Ishikawa (cell line): ENCODE measurements around the gene DDX39A.

Source experiments
- CEBPB ChIP-seq: IDR thresholded peaks from 2 replicates; pipeline ENCODE4 v1.6.1; 2012
- CREB1 ChIP-seq: IDR thresholded peaks from 2 replicates; pipeline ENCODE4 v1.6.1; 2012; ENCODE audit warnings: low read depth
- EGR1 ChIP-seq: IDR thresholded peaks from 2 replicates; pipeline ENCODE4 v1.6.1; 2012
- EP300 ChIP-seq: IDR thresholded peaks from 2 replicates; pipeline ENCODE4 v1.6.1; 2012; ENCODE audit warnings: borderline replicate concordance
- FOXM1 ChIP-seq: IDR thresholded peaks from 2 replicates; pipeline ENCODE4 v1.6.1; 2012; ENCODE audit warnings: low read depth, borderline replicate concordance
- MAX ChIP-seq: IDR thresholded peaks from 2 replicates; pipeline ENCODE4 v1.6.1; 2012
- NFIC ChIP-seq: IDR thresholded peaks from 2 replicates; pipeline ENCODE4 v1.6.1; 2012
- RAD21 ChIP-seq: IDR thresholded peaks from 2 replicates; pipeline ENCODE4 v1.6.1; 2012; ENCODE audit warnings: low read depth
- REST ChIP-seq: IDR thresholded peaks from 2 replicates; pipeline ENCODE4 v1.6.1; 2012; ENCODE audit warnings: low read depth, mild to moderate bottlenecking
- TAF1 ChIP-seq: IDR thresholded peaks from 2 replicates; pipeline ENCODE4 v1.6.1; 2012; ENCODE audit warnings: low read depth, mild to moderate bottlenecking
- TCF12 ChIP-seq: IDR thresholded peaks from 2 replicates; pipeline ENCODE4 v1.6.1; 2012; ENCODE audit warnings: low read depth
- TEAD4 ChIP-seq: IDR thresholded peaks from 2 replicates; pipeline ENCODE4 v1.6.1; 2012
- USF1 ChIP-seq: IDR thresholded peaks from 2 replicates; pipeline ENCODE4 v1.6.1; 2012
- YY1 ChIP-seq: IDR thresholded peaks from 2 replicates; pipeline ENCODE4 v1.6.1; 2012; ENCODE audit warnings: low read depth
- ZBTB7A ChIP-seq: IDR thresholded peaks from 2 replicates; pipeline ENCODE4 v1.6.1; 2012; ENCODE audit warnings: low read depth

Gene DDX39A

GRCh38 chr19:14405380-14405757 lies 13.8 kb downstream of the DDX39A start:
- no peak for TF ChIP-seq ZBTB7A
- TF ChIP-seq MAX, result no peak
- TF ChIP-seq YY1, result no peak
- no peak for TF ChIP-seq REST
- TF ChIP-seq TEAD4, result no peak
- no peak for TF ChIP-seq TCF12
- no peak for TF ChIP-seq EP300
- no peak for TF ChIP-seq RAD21
- no peak for TF ChIP-seq TAF1

GRCh38 chr19:14404312-14404711 lies 14.8 kb downstream of the DDX39A start:
- TF ChIP-seq TCF12 (no peak), ZBTB7A (no peak), EGR1 (no peak), TEAD4 (no peak), CEBPB (no peak), EP300 (no peak), MAX (no peak), USF1 (no peak), CREB1 (no peak), NFIC (no peak), YY1 (no peak), FOXM1 (no peak), REST (no peak), TAF1 (no peak), RAD21 (no peak)

GRCh38 chr19:14402332-14403144 lies 16.6 kb downstream of the DDX39A start:
- TF ChIP-seq RAD21, result no peak
- no peak for TF ChIP-seq USF1
- TF ChIP-seq FOXM1, result no peak
- TF ChIP-seq ZBTB7A, result no peak
- no peak for TF ChIP-seq CEBPB
- no peak for TF ChIP-seq REST
- no peak for TF ChIP-seq TCF12
- no peak for TF ChIP-seq EGR1
- no peak for TF ChIP-seq MAX
- TF ChIP-seq NFIC, result no peak
- TF ChIP-seq YY1, result no peak
- no peak for TF ChIP-seq TEAD4
- no peak for TF ChIP-seq EP300
- no peak for TF ChIP-seq TAF1
